ENCODE data around the gene ZFP3. TPM values are rescaled to one million over a fixed set of nuclear protein-coding genes. Genes with fewer than 3 reads are reported as not detected.

ZFP3 gene
- total RNA-seq, 4 donors from 2014 or later, result 1.4 to 6.1 (median 2.3) TPM

- Histone ChIP-seq H3K9me3 (peaks cover 17 to 57% (median 51%) of the 10 kb centered on the region in 3 donors), H3K4me3 (peak overlapping the region; percentile 6 to 61 (median 48)), H3K4me1 (peaks cover 0 to 16% (median 0%) of the 10 kb centered on the region in 3 donors), H3K36me3 (peaks cover 0 to 7% (median 0%) of the 10 kb centered on the region in 3 donors), H3K27ac (peak overlapping the region in 2 of 4 donors; percentile 32 to 66), H3K27me3 (peaks cover 0 to 18% (median 0%) of the 10 kb centered on the region in 4 donors)
- intact Hi-C loops (cut with DNase I), result no loop called here
- no peak for TF ChIP-seq CTCF (IDR thresholded peaks at IDR 0.05)
- TF ChIP-seq POLR2A (IDR thresholded peaks at IDR 0.05), result no peak
- no peak for DNase-seq
- 0 to 2% methylated on average over 5 to 11 of the region's 63 CpGs for WGBS, 2 donors
These were observed 19.0 kb downstream of the ZFP3 start for GRCh38 chr17:5097101-5097834.

GRCh38 chr17:5099271-5099670, 21.0 kb downstream of the ZFP3 start:
- peaks cover 0 to 37% (median 31%) of the 10 kb centered on the region in 3 donors for H3K9me3 ChIP-seq
- H3K36me3 ChIP-seq, result no peaks in the 10 kb centered on the region
- no peak overlapping the region for H3K27ac ChIP-seq
- DNase-seq, result no peak
- H3K27me3 ChIP-seq, result peaks cover 0 to 18% (median 0%) of the 10 kb centered on the region in 4 donors
- no peak overlapping the region for H3K4me3 ChIP-seq
- peaks cover 0 to 16% (median 0%) of the 10 kb centered on the region in 3 donors for H3K4me1 ChIP-seq
- TF ChIP-seq CTCF (IDR thresholded peaks at IDR 0.05), result no peak
- TF ChIP-seq POLR2A (IDR thresholded peaks at IDR 0.05), result no peak
- 49 to 75% methylated on average over 5 of the region's 5 CpGs for WGBS, 2 donors
- intact Hi-C loops (cut with DNase I), result no loop called here

- intact Hi-C loops (cut with DNase I), result no loop called here
- TF ChIP-seq POLR2A (IDR thresholded peaks at IDR 0.05) (no peak), CTCF (IDR thresholded peaks at IDR 0.05) (no peak)
- Histone ChIP-seq H3K27me3 (peaks cover 0 to 18% (median 0%) of the 10 kb centered on the region in 4 donors), H3K4me1 (peaks cover 0 to 16% (median 0%) of the 10 kb centered on the region in 3 donors), H3K4me3 (no peak overlapping the region), H3K27ac (no peak overlapping the region), H3K9me3 (peaks cover 0 to 21% (median 16%) of the 10 kb centered on the region in 3 donors), H3K36me3 (peaks cover 0 to 11% (median 0%) of the 10 kb centered on the region in 3 donors)
- 70 to 92% methylated on average over 2 to 3 of the region's 6 CpGs for WGBS, 2 donors
- DNase-seq, result no peak
These were observed 22.6 kb downstream of the ZFP3 start for GRCh38 chr17:5100832-5101231.

- Histone ChIP-seq H3K9me3 (no peaks in the 10 kb centered on the region), H3K4me3 (peak overlapping the region; percentile 56 to 93 (median 78)), H3K36me3 (peaks cover 0 to 38% (median 3%) of the 10 kb centered on the region in 3 donors), H3K4me1 (peaks cover 3 to 28% (median 7%) of the 10 kb centered on the region in 3 donors), H3K27me3 (peaks cover 3 to 17% (median 5%) of the 10 kb centered on the region in 4 donors), H3K27ac (peak overlapping the region in 1 of 4 donors; percentile 77)
- WGBS, 2 donors, result 12 to 24% methylated on average over 7 to 8 of the region's 8 CpGs
- no peak for DNase-seq
- TF ChIP-seq CTCF (IDR thresholded peaks at IDR 0.05) (no peak), POLR2A (IDR thresholded peaks at IDR 0.05) (no peak)
- intact Hi-C loops (cut with DNase I), result no loop called here
These were observed 32.5 kb downstream of the ZFP3 start for GRCh38 chr17:5110816-5111215.
